GM19193 (cell line): ENCODE measurements around the gene GNA15.

Experiments used
- POLR2A ChIP-seq: IDR thresholded peaks from 4 replicates; pipeline ENCODE4 v1.6.1; 2011; ENCODE audit not compliant: insufficient read depth, insufficient read length; ENCODE audit errors: extremely low read depth

Gene GNA15

GRCh38 chr19:3131168-3131567 is 4.7 kb upstream of the GNA15 start:
- TF ChIP-seq POLR2A: no peak

- TF ChIP-seq POLR2A: peak; percentile 47
Observed at GRCh38 chr19:3132971-3133792, 2.7 kb upstream of the GNA15 start.

- TF ChIP-seq POLR2A: no peak
Observed at GRCh38 chr19:3133793-3134116, 2.1 kb upstream of the GNA15 start.

DNA sequence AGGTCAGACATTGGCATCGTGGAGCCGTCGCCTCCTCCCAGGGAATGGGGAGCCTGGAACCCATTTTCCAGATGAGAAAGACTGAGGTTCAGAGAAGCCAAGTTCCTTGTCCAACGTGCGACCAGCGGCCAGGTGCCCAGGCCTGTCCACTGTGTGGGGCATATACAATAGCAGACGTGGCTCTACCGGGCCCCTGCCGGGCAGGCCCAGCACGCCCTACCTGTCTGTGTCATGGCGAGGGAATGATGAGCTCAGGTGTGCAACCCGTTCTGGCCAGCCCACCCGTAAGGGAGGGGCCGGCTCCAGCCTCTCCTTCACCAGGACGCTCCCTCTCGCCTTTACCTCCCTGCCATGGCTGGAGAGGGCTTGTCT is 837 bp downstream of the GNA15 start:
- no peak for TF ChIP-seq POLR2A

DNA sequence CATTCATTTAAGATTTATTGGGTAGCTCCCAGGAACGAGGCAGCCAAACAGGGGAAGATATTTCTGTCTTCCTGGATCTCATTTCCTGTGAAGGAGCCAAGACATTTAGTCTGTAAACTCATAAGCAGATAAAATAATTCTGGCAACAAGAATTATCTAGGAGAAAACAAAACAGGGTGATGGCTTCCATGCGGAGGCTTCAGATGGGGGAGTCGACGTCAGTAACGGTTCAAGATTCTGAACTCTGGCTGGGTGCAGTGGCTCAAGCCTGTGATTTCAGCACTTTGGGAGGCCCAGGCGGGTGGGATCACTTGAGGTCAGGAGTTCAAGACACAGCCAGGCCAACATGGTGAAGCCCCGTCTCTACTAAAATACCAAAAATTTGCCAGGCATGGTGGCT is 1.3 kb downstream of the GNA15 start:
- no peak for TF ChIP-seq POLR2A

DNA sequence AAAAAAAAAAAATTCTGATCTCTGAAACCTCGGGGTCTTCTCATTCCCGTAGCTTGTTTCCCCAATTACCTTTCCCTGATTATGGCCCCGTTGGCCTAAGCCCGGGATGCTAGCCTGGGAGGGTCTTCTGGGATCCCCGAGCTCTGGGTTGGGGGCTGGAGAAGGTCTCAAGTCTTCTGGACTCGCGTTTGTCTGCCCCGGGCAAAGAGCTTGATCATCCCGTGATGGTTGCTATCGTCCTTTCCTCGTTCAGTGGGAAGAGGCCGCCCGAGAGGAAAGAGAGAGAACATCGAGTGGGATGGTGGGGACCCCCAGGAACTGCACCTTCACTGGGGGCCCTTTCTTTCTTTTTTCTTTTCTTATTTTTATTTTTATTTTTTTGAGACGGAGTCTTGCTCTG is 2.4 kb downstream of the GNA15 start:
- no peak for TF ChIP-seq POLR2A

DNA sequence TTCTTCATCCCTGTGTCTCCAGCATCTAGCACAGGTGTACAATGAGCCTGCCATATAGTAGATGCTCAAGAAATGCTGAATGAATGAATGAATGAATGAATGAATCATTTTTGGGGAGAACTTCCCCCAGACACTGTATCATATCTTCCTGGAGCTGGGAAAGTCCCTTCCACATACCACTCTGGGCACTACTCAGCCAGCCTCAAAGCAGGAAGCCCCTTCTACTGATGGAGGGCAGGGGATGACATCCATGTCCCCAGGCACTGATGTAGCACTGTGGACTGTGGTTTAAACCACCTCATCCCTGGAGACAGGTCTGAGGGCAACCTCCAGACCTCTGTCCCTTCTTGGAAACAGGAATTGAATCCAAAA is 4.8 kb downstream of the GNA15 start:
- no peak for TF ChIP-seq POLR2A

DNA sequence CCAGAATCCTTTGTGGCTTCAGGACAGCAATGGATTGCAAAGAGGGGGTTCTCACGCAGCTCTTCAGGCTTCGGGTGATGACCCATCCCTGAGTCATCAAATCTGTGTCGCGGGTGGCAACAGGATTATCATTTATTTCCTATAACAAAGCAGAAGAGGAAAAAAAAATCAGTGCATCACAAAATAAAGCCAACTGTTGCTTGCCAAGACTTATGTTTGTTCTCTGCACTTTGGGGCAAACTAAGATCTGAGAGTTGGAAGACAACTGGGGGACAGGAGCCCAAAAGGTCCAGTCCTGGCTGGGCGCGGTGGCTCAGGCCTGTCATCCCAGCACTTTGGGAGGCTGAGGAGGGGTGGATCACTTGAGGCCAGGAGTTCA is 6.4 kb downstream of the GNA15 start:
- no peak for TF ChIP-seq POLR2A

- TF ChIP-seq POLR2A: no peak
Observed at GRCh38 chr19:3142781-3143337, 7.0 kb downstream of the GNA15 start.

- no peak for TF ChIP-seq POLR2A
Observed at GRCh38 chr19:3145909-3146676, 10.3 kb downstream of the GNA15 start.

- TF ChIP-seq POLR2A: no peak
Observed at GRCh38 chr19:3146677-3147100, 10.9 kb downstream of the GNA15 start.

DNA sequence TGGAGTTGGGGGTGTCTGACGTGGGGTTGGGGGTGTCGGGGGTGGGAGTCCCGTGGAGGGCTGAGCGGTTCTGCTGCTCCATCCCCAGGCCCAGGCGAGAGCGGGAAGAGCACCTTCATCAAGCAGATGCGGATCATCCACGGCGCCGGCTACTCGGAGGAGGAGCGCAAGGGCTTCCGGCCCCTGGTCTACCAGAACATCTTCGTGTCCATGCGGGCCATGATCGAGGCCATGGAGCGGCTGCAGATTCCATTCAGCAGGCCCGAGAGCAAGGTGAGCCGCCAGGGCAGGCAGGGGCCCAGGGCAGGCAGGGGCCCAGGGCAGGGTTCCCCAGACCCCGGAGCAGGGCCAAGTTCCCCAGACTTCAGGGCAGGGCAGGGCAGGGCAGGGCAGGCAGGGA is 12.7 kb downstream of the GNA15 start:
- TF ChIP-seq POLR2A: no peak

GRCh38 chr19:3149089-3149488 is 13.3 kb downstream of the GNA15 start:
- no peak for TF ChIP-seq POLR2A

DNA sequence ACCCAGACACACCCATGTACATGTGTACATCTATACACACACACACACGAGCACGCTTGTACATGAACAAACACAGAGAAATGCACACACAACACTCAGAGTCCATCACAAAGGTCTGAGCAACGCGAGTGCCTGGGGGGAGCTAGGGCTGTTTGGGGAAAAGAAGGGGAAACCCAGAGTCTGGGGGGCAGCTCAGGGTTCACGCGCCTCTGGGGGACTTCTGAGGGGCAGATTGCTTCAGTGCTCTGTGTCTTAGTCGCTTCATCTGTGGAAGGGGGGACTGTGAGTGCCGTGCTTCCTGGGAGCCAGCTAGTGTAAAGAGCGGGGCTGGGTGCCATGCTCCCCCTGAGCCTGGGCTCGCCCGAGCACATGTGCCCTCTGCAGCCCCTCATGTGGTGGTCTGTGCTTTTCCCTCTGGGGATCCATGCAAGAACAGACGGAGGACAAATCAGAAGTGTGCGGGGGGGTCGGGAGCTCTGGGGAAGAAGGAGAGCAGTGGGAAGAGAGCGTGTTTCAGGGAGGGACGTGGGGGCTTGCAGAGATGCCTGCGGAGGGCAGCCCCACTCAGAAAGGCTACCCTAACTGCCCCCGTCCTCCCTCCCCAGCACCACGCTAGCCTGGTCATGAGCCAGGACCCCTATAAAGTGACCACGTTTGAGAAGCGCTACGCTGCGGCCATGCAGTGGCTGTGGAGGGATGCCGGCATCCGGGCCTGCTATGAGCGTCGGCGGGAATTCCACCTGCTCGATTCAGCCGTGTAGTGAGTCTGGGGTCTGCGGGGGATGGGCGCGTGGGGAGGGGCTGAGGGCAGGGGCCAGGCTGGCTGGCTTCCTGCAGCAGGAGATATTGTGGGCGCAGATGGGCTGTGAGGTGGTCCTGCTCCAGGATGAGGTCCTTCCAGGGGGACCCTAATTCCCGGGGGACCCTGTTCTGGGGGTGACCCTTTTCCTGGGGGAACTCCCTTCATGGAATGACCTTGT is 14.0 kb downstream of the GNA15 start:
- no peak for TF ChIP-seq POLR2A
